ENCODE data around the gene ENG.
A peak's percentile ranks its signal among the peaks of the same experiment; 100 is the strongest.

Gene ENG

GRCh38 chr9:127866535-127866934, 12.1 kb upstream of the ENG start:
- FAIRE-seq = no peak
- no peak for DNase-seq (ENCODE audit: insufficient read length, low spot score)

- peak; percentile 14 for FAIRE-seq
- no peak for DNase-seq (ENCODE audit: insufficient read length, low spot score)
Observed at GRCh38 chr9:127865645-127866464, 11.4 kb upstream of the ENG start.

GRCh38 chr9:127863191-127863621, 8.7 kb upstream of the ENG start:
- DNase-seq (ENCODE audit: insufficient read length, low spot score) = no peak

GRCh38 chr9:127862075-127863011, 7.9 kb upstream of the ENG start:
- DNase-seq (ENCODE audit: insufficient read length, low spot score) (no peak), FAIRE-seq (no peak)

More at GRCh38 chr9:127863191-127863621, 8.7 kb upstream of the ENG start:
- FAIRE-seq = no peak

- DNase-seq (ENCODE audit: insufficient read length, low spot score) (no peak), FAIRE-seq (no peak)
Observed at GRCh38 chr9:127860779-127861178, 6.3 kb upstream of the ENG start.

- DNase-seq (ENCODE audit: insufficient read length, low spot score) (no peak), FAIRE-seq (no peak)
Observed at GRCh38 chr9:127860260-127860659, 5.8 kb upstream of the ENG start.

GRCh38 chr9:127858041-127858512, 3.6 kb upstream of the ENG start:
- no peak for DNase-seq (ENCODE audit: insufficient read length, low spot score)
- FAIRE-seq = no peak

GRCh38 chr9:127857278-127857677, 2.8 kb upstream of the ENG start:
- no peak for DNase-seq (ENCODE audit: insufficient read length, low spot score)
- no peak for FAIRE-seq

GRCh38 chr9:127856729-127857116, 2.3 kb upstream of the ENG start:
- FAIRE-seq (no peak), DNase-seq (ENCODE audit: insufficient read length, low spot score) (no peak)

- DNase-seq (ENCODE audit: insufficient read length, low spot score) (no peak), FAIRE-seq (no peak)
Observed at GRCh38 chr9:127856094-127856728, 1.8 kb upstream of the ENG start.

GRCh38 chr9:127855522-127855921, 1.1 kb upstream of the ENG start:
- DNase-seq (ENCODE audit: insufficient read length, low spot score) (no peak), FAIRE-seq (no peak)

GRCh38 chr9:127854960-127855359, 502 bp upstream of the ENG start:
- FAIRE-seq (peak; percentile 33), DNase-seq (ENCODE audit: insufficient read length, low spot score) (no peak)

GRCh38 chr9:127853312-127854183, 910 bp downstream of the ENG start:
- DNase-seq (ENCODE audit: insufficient read length, low spot score) (no peak), FAIRE-seq (peak; percentile 58)

- no peak for DNase-seq (ENCODE audit: insufficient read length, low spot score)
- no peak for FAIRE-seq
Observed at GRCh38 chr9:127852829-127853228, 1.6 kb downstream of the ENG start.

GRCh38 chr9:127850286-127850830, 4.1 kb downstream of the ENG start:
- FAIRE-seq (no peak), DNase-seq (ENCODE audit: insufficient read length, low spot score) (no peak)

- FAIRE-seq = no peak
- no peak for DNase-seq (ENCODE audit: insufficient read length, low spot score)
Observed at GRCh38 chr9:127848756-127849504, 5.5 kb downstream of the ENG start.

GRCh38 chr9:127847833-127848755, 6.4 kb downstream of the ENG start:
- DNase-seq (ENCODE audit: insufficient read length, low spot score) (no peak), FAIRE-seq (no peak)

GRCh38 chr9:127847178-127847510, 7.3 kb downstream of the ENG start:
- DNase-seq (ENCODE audit: insufficient read length, low spot score) (no peak), FAIRE-seq (no peak)

All from GM19239 (cell line).